Measurements from ENCODE around the gene BMX. TPM values are rescaled to one million over a fixed set of nuclear protein-coding genes. Genes with fewer than 3 reads are reported as not detected.

BMX gene
- total RNA-seq, 2 donors from 2014 or later, result 0.52 TPM; not detected in 1

GRCh38 chrX:15493118-15493962 is 7.3 kb upstream of the BMX start, which contains the start of gene PIR:
Gene PIR (minus strand): TSS chrX:15493333. CDS start chrX:15491257, 2,076 bp downstream.
- WGBS, 2 donors, result 2 to 13% methylated on average over 15 to 46 of the region's 47 CpGs
- Histone ChIP-seq H3K4me1 (peaks cover 6% of the 10 kb centered on the region), H3K36me3 (replicated peaks in 1 of 2; ENCODE audit: insufficient read depth in 1 of 2, low read depth in 2 of 2) (no peaks in the 10 kb centered on the region), H3K9me3 (no peaks in the 10 kb centered on the region), H3K27ac (peak within 1 kb of the TSS in 3 of 4 donors; percentile 57 to 74 (median 69)), H3K4me3 (no peak within 1 kb of the TSS), H3K27me3 (no peaks in the 10 kb centered on the region)
- DNase-seq, result peak; percentile 87 to 94 (median 90)
- ATAC-seq, result peak; percentile 100
- TF ChIP-seq CTCF (IDR thresholded peaks at IDR 0.05) (peak in 5 of 7 experiments; percentile 26 to 50 (median 43)), POLR2A (IDR thresholded peaks at IDR 0.05) (peak; percentile 17 to 62 (median 36))
- intact Hi-C loops (cut with DNase I), result no loop called here

GRCh38 chrX:15495801-15496200 is 4.8 kb upstream of the BMX start:
- intact Hi-C loops (cut with DNase I), result no loop called here
- WGBS, 2 donors, result 63 to 67% methylated on average over 4 of the region's 4 CpGs
- no peak for TF ChIP-seq POLR2A (IDR thresholded peaks at IDR 0.05)
- Histone ChIP-seq H3K36me3 (replicated peaks in 1 of 2; ENCODE audit: insufficient read depth in 1 of 2, low read depth in 2 of 2) (no peaks in the 10 kb centered on the region), H3K9me3 (no peaks in the 10 kb centered on the region), H3K4me1 (peaks cover 6% of the 10 kb centered on the region), H3K27me3 (no peaks in the 10 kb centered on the region), H3K27ac (no peak overlapping the region), H3K4me3 (no peak overlapping the region)
- no peak for ATAC-seq
- DNase-seq, result no peak

GRCh38 chrX:15496824-15497223 is 3.8 kb upstream of the BMX start:
- intact Hi-C loops (cut with DNase I), result no loop called here
- Histone ChIP-seq H3K27me3 (no peaks in the 10 kb centered on the region), H3K27ac (no peak overlapping the region), H3K4me1 (peaks cover 6% of the 10 kb centered on the region), H3K9me3 (no peaks in the 10 kb centered on the region), H3K36me3 (replicated peaks in 1 of 2; ENCODE audit: insufficient read depth in 1 of 2, low read depth in 2 of 2) (no peaks in the 10 kb centered on the region), H3K4me3 (no peak overlapping the region)
- no peak for DNase-seq
- whole genome bisulfite sequencing, 2 donors, result 36 to 37% methylated on average over 4 of the region's 4 CpGs
- no peak for TF ChIP-seq POLR2A (IDR thresholded peaks at IDR 0.05)
- TF ChIP-seq CTCF (IDR thresholded peaks at IDR 0.05), result no peak
- ATAC-seq, result no peak

- intact Hi-C loops (cut with DNase I), result no loop called here
- Histone ChIP-seq H3K9me3 (no peaks in the 10 kb centered on the region), H3K36me3 (replicated peaks in 1 of 2; ENCODE audit: insufficient read depth in 1 of 2, low read depth in 2 of 2) (no peaks in the 10 kb centered on the region), H3K4me3 (no peak overlapping the region), H3K4me1 (no peaks in the 10 kb centered on the region), H3K27me3 (no peaks in the 10 kb centered on the region), H3K27ac (no peak overlapping the region)
- no peak for TF ChIP-seq POLR2A (IDR thresholded peaks at IDR 0.05)
- peak; percentile 38 to 58 (median 51) for TF ChIP-seq CTCF (IDR thresholded peaks at IDR 0.05)
- WGBS, 2 donors, result 0 to 14% methylated on average over 4 of the region's 4 CpGs
- no peak for ATAC-seq
- DNase-seq, result peak; percentile 38 to 61 (median 42)
Measured at GRCh38 chrX:15497865-15498264, 2.7 kb upstream of the BMX start.

GRCh38 chrX:15498741-15499140 is 1.9 kb upstream of the BMX start:
- H3K27ac ChIP-seq, result no peak overlapping the region
- no peak for TF ChIP-seq CTCF (IDR thresholded peaks at IDR 0.05)
- no peak for TF ChIP-seq POLR2A (IDR thresholded peaks at IDR 0.05)
- no peaks in the 10 kb centered on the region for H3K4me1 ChIP-seq
- H3K27me3 ChIP-seq, result no peaks in the 10 kb centered on the region
- WGBS, 2 donors, result 54 to 63% methylated on average over 2 of the region's 2 CpGs
- no peak overlapping the region for H3K4me3 ChIP-seq
- ATAC-seq, result no peak
- intact Hi-C loops (cut with DNase I), result no loop called here
- H3K36me3 ChIP-seq (replicated peaks in 1 of 2; ENCODE audit: insufficient read depth in 1 of 2, low read depth in 2 of 2), result no peaks in the 10 kb centered on the region
- H3K9me3 ChIP-seq, result no peaks in the 10 kb centered on the region
- no peak for DNase-seq

Data from body of pancreas (tissue), 4 donors.